WERI-Rb-1 (cell line): Measurements from ENCODE around the gene SPARC.

Experiments used
- DNase-seq: peaks from one replicate; pipeline ENCODE4 v3.0.0-alpha.2; 2020
- H3K27ac ChIP-seq: fragments of 250-450 bp; sonication (Bioruptor Pico); 2 replicates; pipeline ENCODE4 v1.5.1; 2020; ENCODE audit warnings: mild to moderate bottlenecking, moderate library complexity
- H3K27me3 ChIP-seq: fragments of 250-450 bp; sonication (Bioruptor Pico); 2 replicates; pipeline ENCODE4 v1.5.1; 2021; ENCODE audit warnings: mild to moderate bottlenecking, low read depth, moderate library complexity; ENCODE audit not compliant: insufficient read depth, severe bottlenecking
- H3K36me3 ChIP-seq: fragments of 250-450 bp; sonication (Bioruptor Pico); 2 replicates; pipeline ENCODE4 v1.5.1; 2020; ENCODE audit warnings: mild to moderate bottlenecking, moderate library complexity
- H3K4me3 ChIP-seq: 2 replicates; pipeline ENCODE4 v1.5.1; 2011; ENCODE audit warnings: low read depth, mild to moderate bottlenecking, control low read depth, low read length
- H3K9me3 ChIP-seq: fragments of 250-450 bp; sonication (Bioruptor Pico); 2 replicates; pipeline ENCODE4 v1.5.1; 2021; ENCODE audit warnings: mild to moderate bottlenecking, moderate library complexity; ENCODE audit not compliant: severe bottlenecking
- TF ChIP-seq, protein P1 (sequence below): IDR thresholded peaks from 2 replicates; pipeline ENCODE4 v1.5.1; 2011; ENCODE audit warnings: low read depth, mild to moderate bottlenecking, control low read depth, inconsistent platforms, low read length

SPARC gene

DNA sequence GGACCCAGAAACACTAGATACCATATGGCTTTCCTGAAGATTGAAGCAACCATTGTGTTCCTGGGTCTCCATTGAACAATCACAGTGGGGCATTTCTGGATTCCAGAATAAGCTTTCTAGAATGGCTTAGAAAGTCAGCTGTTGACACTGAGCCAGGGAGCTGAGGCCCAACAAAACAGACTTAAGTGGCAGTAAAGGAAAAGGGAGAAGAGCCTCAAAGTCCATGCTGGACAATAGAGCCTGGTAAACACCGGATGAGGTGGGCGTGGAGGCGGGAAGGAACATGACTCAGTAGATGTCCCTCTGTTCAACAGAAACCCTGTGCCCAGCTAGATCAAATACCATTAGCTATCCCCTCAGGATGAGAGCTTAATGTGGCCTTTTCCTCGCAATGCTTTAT, 14.8 kb downstream of the SPARC start:
- peaks cover 23% of the 10 kb centered on the region for H3K36me3 ChIP-seq
- TF ChIP-seq, protein P1, sequence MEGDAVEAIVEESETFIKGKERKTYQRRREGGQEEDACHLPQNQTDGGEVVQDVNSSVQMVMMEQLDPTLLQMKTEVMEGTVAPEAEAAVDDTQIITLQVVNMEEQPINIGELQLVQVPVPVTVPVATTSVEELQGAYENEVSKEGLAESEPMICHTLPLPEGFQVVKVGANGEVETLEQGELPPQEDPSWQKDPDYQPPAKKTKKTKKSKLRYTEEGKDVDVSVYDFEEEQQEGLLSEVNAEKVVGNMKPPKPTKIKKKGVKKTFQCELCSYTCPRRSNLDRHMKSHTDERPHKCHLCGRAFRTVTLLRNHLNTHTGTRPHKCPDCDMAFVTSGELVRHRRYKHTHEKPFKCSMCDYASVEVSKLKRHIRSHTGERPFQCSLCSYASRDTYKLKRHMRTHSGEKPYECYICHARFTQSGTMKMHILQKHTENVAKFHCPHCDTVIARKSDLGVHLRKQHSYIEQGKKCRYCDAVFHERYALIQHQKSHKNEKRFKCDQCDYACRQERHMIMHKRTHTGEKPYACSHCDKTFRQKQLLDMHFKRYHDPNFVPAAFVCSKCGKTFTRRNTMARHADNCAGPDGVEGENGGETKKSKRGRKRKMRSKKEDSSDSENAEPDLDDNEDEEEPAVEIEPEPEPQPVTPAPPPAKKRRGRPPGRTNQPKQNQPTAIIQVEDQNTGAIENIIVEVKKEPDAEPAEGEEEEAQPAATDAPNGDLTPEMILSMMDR = no peak
- no peaks in the 10 kb centered on the region for H3K27me3 ChIP-seq
- H3K27ac ChIP-seq = peak overlapping the region; percentile 66
- H3K4me3 ChIP-seq = no peak overlapping the region
- DNase-seq = no peak
- no peaks in the 10 kb centered on the region for H3K9me3 ChIP-seq

DNA sequence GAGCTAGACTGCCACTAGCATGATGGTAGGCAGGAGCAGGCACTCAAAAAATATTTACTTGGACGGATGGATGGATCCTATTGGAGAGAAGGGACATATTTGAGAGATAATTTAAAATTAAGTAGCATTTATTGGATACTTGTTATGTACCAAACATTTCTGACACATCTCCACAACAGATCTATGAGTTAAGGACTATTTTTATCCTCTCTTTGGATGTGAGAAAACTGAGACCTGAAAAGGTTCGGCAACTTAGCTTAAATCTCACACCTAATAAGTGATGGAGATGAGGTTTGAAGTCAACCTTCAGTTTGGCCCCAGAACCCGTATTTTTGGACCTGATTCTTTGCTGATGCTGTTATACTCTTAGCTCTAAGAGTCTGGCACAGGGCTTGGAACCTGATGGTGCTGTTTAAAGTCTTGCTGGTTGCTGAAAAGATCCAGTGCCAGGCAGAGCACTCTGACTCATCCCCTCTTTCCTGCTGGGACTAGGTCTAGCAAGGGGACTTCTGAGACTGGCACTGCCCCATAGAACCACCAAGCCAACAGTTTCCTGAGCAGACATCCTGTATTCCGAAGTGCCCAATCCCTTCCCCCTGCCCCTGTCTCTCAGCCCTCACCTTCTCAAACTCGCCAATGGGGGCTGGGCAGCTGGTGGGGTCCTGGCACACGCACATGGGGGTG, 15.6 kb downstream of the SPARC start:
- DNase-seq = no peak
- peak overlapping the region; percentile 66 for H3K27ac ChIP-seq
- H3K4me3 ChIP-seq = no peak overlapping the region
- no peaks in the 10 kb centered on the region for H3K9me3 ChIP-seq
- TF ChIP-seq, protein P1 = no peak
- H3K27me3 ChIP-seq = no peaks in the 10 kb centered on the region
- H3K36me3 ChIP-seq = peaks cover 23% of the 10 kb centered on the region

DNA sequence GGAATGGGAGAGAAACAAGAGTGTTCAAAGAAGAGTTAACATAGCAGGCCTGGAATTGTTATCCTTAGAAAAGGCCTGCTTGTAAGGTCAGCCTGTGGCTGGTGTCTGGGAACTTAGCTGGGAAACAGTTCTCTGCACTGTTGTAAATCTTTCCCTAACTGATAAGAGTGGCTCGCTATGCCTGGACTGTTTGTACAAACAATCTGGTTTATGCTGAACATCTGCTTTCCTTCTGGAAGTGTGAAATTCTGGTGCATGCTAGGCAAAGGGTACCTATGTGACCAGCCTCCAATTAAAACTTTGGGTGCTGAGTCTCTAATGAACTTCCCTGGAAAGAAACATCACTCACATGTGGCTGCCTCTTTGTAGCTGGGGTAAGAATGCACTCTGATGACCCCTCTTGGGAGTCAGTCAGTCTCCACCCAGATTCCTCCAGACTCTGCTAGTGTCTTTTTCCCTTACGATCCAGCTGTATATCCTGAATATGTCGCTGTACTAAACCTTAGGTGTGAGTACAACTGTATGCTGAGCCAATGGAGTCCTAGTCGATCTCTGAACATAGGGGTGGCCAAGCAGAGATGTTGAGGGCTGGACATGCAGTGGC, 16.5 kb downstream of the SPARC start:
- H3K4me3 ChIP-seq = no peak overlapping the region
- TF ChIP-seq, protein P1 = no peak
- no peak overlapping the region for H3K27ac ChIP-seq
- H3K9me3 ChIP-seq = no peaks in the 10 kb centered on the region
- H3K36me3 ChIP-seq = peaks cover 23% of the 10 kb centered on the region
- no peak for DNase-seq
- no peaks in the 10 kb centered on the region for H3K27me3 ChIP-seq

DNA sequence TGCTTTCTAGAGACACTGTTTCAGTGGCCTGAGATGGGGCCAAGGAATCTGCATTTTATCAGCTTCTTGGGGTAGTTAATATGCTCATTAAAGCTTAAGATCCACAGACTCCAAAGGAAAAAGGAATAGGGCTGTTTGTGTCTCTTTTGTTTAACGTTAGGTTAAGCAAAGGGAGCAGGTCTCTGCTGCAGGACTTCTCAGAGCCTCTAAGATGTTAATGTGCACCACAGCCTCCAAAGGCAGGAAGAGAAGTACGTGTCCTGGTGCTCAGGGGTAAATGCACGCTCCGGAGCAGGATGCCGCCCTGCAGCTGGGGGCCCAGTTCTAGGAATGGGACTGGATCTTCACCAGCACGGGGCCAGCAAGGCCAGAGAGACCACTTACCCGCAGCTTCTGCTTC, 19.6 kb downstream of the SPARC start:
- H3K36me3 ChIP-seq = peaks cover 18% of the 10 kb centered on the region
- TF ChIP-seq, protein P1 = no peak

DNA sequence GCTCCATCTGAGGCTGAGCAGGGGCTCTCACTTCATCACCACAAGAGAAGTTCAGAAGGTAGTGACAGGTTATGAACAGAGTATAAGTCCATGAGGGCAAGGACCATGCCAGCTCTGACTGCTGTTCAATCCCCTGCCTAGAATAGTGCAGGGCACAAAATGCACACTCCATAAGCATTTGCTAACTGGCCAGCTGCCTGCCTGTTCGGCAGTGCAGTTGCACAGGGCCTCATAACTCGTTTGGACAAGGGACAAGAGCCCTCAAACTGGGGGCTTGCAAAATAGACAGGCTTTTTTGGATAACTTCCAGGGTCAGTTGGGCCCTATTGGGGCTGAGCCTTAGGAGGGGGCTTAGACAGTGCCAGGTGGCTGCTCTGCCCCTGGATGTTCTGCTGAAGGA, 21.1 kb downstream of the SPARC start:
- peaks cover 15% of the 10 kb centered on the region for H3K36me3 ChIP-seq
- H3K27ac ChIP-seq = no peak overlapping the region

More for the DNA sequence above, 19.6 kb downstream of the SPARC start:
- Histone ChIP-seq H3K9me3 (no peaks in the 10 kb centered on the region), H3K4me3 (no peak overlapping the region), H3K27me3 (no peaks in the 10 kb centered on the region), H3K27ac (no peak overlapping the region)
- DNase-seq = no peak

More for the DNA sequence above, 21.1 kb downstream of the SPARC start:
- H3K27me3 ChIP-seq = no peaks in the 10 kb centered on the region
- DNase-seq = no peak
- H3K4me3 ChIP-seq = no peak overlapping the region
- H3K9me3 ChIP-seq = no peaks in the 10 kb centered on the region
- TF ChIP-seq, protein P1 = no peak
